Measurements from ENCODE around the gene TTLL5. TPM values are rescaled to one million over a fixed set of nuclear protein-coding genes. Genes with fewer than 3 reads are reported as not detected.

TTLL5 gene
- total and polyA plus RNA-seq, 2 of the 4 experiments (the other 2 are of a cell fraction), result 11.9 to 16.7 TPM

- H2AFZ ChIP-seq (replicated peaks; ENCODE audit: low read length, poor library complexity), result no peak overlapping the region
- H2AK5ac ChIP-seq (ENCODE audit: low read depth, low read length), result no peak overlapping the region
- no peak overlapping the region for H3K4me2 ChIP-seq (ENCODE audit: low read depth, low read length)
- no peak overlapping the region for H2AK9ac ChIP-seq (replicated peaks; ENCODE audit: low read depth, low read length, poor library complexity)
- BruUV-seq (replicated peaks), result no TSS peak
- no peak overlapping the region for H3K27ac ChIP-seq (ENCODE audit: insufficient read depth, low read length)
- H3K4me1 ChIP-seq (ENCODE audit: control insufficient read depth, insufficient read depth, low read length), result no peaks in the 10 kb centered on the region
- DNase-seq, result no peak
- TF ChIP-seq RAD21 (IDR thresholded peaks at IDR 0.05; ENCODE audit: low read length), result no peak
- TF ChIP-seq CEBPB (IDR thresholded peaks at IDR 0.05; ENCODE audit: low read depth, low read length), result no peak
- H3K18ac ChIP-seq (ENCODE audit: low read depth, low read length), result no peak overlapping the region
- no peak overlapping the region for H3K14ac ChIP-seq (replicated peaks; ENCODE audit: low read depth, low read length)
- H2BK120ac ChIP-seq (ENCODE audit: low read depth, low read length), result no peak overlapping the region
- H3K36me3 ChIP-seq (ENCODE audit: control insufficient read depth, insufficient read depth, low read length), result peaks cover 2% of the 10 kb centered on the region; the same call in 1 of the 2 replicates
- no peak overlapping the region for H3K23ac ChIP-seq (ENCODE audit: low read depth, low read length)
- 0 out of 4 replicates have a peak, but pooled peaks cover 0 to 4% of the 10 kb centered on the region in 2 experiments for H3K79me1 ChIP-seq (ENCODE audit: low read depth in 1 of 2, low read length in 2 of 2)
- H3K9me3 ChIP-seq (ENCODE audit: control insufficient read depth, insufficient read depth, low read length), result no peaks in the 10 kb centered on the region
- H3K9ac ChIP-seq (ENCODE audit: low read depth, low read length), result no peak overlapping the region
- no peaks in the 10 kb centered on the region for H4K20me1 ChIP-seq (ENCODE audit: insufficient read depth, low read length)
- H3K9me1 ChIP-seq (ENCODE audit: insufficient read depth, low read length), result no peaks in the 10 kb centered on the region
- no peak overlapping the region for H2BK5ac ChIP-seq (ENCODE audit: low read depth, low read length, poor library complexity, severe bottlenecking)
- no peak overlapping the region for H4K91ac ChIP-seq (ENCODE audit: insufficient read depth, low read depth, low read length)
- no peak overlapping the region for H2BK20ac ChIP-seq (ENCODE audit: low read depth, low read length)
- dilution Hi-C loops (cut with HindIII; ENCODE audit: low sequenced_read_pairs, unreplicated experiment), result no loop called here
- H3K4me3 ChIP-seq (ENCODE audit: insufficient read depth, low read depth, low read length), result no peak overlapping the region
- in situ Hi-C loops (cut with MboI; ENCODE audit: low sequenced_read_pairs), result no loop called here
- no peak for ATAC-seq (ENCODE audit: low read depth)
- no peak overlapping the region for H4K5ac ChIP-seq (ENCODE audit: low read depth, low read length)
- intact Hi-C loops (cut with micrococcal nuclease), result no loop called here
- H3K27me3 ChIP-seq (ENCODE audit: control insufficient read depth, insufficient read depth, low read length), result no peaks in the 10 kb centered on the region
- no peak overlapping the region for H4K8ac ChIP-seq (ENCODE audit: low read depth in 2 of 2, low read length in 2 of 2)
- POLR2A ChIA-PET (ENCODE audit: unreplicated experiment), result no interaction called here
- H2BK15ac ChIP-seq (ENCODE audit: low read depth, low read length), result no peak overlapping the region
- H3K4ac ChIP-seq (ENCODE audit: low read depth, low read length), result no peak overlapping the region
- H3K56ac ChIP-seq (ENCODE audit: extremely low read depth, insufficient read depth, low read length), result no peak overlapping the region
- 100% methylated on average over 1 of the region's 5 CpGs; no CpG with 5 or more reads in 1 of the 2 experiments for WGBS, 2 experiments (ENCODE audit: extremely low coverage in 2 of 2, insufficient read length in 1 of 2)
- CTCF ChIA-PET, result interaction anchor here (1.2 kb wide), 1 partner anchor 9 kb away, joined by 4 read pairs; no protein-coding TSS in a partner anchor
Observed at GRCh38 chr14:75800792-75801191, 139.7 kb downstream of the TTLL5 start.
